Measurements from ENCODE around the gene GRK5. TPM values are rescaled to one million over a fixed set of nuclear protein-coding genes. Genes with fewer than 3 reads are reported as not detected.
"Not testable (repeated sequence)": the region's sequence is repeated elsewhere in the genome, so short reads cannot be mapped to it uniquely, and the experiment has no call there.

The GRK5 gene
- total RNA-seq, 2 experiments from 2014 or later = 11.4 to 13.3 TPM

DNA sequence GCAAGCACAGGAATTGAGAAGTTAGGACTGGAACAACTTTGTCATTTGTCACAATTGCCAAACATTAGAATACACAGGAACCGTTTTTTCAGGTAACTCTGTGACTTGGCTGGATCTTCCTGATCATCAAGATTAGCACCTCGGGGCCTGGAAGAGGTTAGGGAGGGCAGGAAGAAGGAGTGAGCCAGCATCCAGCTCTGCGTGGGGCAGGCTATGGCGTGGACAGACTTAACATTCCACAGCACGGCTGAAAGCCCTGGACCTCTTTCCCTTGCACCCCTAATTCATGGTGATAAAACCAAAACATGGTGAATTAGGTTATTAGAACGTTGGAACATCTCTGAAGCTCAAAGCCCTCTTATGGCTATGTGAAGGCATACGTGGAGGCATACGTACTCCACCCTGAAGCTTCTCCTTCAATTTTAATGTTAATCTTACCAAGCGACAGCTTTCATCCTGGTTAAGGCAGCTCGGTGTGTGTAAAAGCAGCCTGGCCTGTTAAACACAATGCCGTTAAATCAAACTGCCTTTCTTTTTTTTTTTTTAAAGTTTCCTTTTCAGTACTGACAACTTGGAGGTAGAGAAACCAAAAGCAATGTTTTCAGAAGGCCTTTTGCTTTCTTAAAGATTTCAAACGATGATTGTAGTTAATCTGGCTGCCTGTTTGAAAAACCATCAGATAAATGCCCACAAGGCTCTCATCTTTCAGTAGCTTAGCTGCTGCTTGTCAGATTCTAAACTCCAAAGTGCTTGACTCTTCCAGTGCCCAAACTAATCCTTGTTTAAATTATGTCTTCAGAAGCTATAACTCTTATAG, 4.5 kb downstream of the GRK5 start:
- ChIA-PET POLR2A (interaction anchor here (0.7 kb wide), 1 partner anchor 227 kb away, joined by 3 read pairs; no protein-coding TSS in a partner anchor), CTCF (interaction anchor here (0.8 to 1.3 kb wide), 3 partner anchors 10 to 471 kb away, joined by 3 to 4 read pairs (median 3); no protein-coding TSS in a partner anchor)

DNA sequence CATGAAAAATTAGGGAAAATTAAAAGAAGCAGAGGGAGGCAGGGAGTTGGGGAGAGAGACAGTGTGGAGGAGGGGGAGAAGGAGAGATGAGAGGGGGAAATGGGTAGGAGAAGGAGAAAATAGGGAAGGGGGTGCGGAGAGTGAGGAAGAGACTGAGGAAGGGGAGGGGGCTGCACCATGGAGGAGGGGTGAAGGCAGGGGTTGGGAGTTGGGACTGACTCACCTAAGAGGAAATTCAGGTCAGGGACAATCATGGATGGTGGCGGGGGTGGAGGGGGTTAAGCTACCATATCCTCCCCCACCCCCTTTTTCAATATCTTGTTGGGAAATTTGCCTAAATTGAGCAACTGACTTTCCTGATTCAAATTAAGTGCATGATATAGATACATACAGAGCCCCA, 8.0 kb downstream of the GRK5 start:
- POLR2A ChIA-PET = no interaction called here
- CTCF ChIA-PET = interaction anchor here (1.0 to 1.7 kb wide), 2 partner anchors 16 to 230 kb away, joined by 3 to 4 read pairs; no protein-coding TSS in a partner anchor

DNA sequence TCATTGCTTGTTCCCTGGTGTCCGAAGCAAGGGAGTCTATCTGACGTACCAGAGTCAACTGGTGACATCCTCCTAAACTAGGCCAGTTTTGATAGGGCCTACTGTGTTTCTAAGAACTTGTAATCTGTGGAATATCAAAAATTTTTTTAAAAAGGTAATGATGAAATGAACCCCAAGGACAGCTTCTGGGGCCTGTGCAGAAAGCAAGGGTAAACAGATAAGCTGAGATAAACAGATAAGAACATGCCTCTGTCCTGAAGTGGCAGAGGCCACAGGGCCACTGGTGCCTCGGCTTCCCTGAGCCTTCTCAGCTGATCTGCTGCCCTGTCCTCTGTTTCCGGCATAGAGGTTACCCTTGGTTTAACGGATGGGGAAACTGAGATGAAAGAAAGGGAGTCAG, 8.8 kb downstream of the GRK5 start:
- ChIA-PET POLR2A (no interaction called here), CTCF (interaction anchor here (0.6 to 1.7 kb wide), 3 partner anchors 17 to 229 kb away, joined by 3 to 4 read pairs (median 4); no protein-coding TSS in a partner anchor)

DNA sequence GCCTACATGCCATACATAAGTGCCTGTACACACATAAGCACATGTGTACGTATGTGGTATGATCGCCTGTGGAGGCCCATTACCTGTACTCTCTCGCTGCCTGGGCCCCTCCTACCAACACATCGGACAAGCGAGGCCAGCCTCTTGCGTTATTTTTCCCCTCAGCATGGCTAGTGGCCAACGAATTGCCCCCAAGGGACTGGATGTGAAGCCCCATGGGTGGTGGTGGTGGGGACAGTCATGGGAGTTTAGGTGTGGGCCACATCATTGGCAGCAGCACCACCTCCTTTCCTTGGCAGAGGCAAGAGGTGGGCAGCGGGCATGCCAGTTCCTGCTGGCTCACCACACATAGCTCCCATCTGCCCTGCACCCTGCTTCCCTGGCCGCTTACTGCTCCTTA, 10.0 kb downstream of the GRK5 start:
- ChIA-PET POLR2A (no interaction called here), CTCF (interaction anchor here (0.6 kb wide), 1 partner anchor 99 kb away, joined by 10 read pairs; no protein-coding TSS in a partner anchor)

DNA sequence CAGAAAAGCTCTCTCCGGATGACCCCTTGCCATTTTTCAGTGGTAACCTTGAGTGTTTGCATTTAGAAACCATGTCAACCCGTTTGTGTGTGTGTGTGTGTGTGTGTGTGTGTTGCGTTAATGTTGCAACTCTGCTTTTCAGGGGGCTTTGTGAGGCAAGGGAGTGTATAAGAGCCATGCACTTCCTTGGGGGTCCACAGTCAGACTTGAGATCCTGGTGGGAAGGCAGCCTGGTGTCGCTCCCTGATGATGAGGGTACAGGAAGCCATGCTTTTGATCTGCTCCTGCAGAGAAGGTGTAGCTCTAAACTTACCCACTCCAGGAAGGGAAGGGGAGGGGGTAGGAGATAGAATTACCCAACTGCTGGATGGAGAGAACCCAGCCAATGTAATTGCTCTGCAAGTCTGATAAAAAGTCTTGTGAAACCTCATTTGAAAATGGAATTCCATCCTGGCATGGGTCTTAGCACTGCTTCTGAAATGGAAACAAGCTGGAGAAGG, 10.7 kb downstream of the GRK5 start:
- ChIA-PET POLR2A (interaction anchor here (0.6 kb wide), 1 partner anchor 114 kb away, joined by 3 read pairs; no protein-coding TSS in a partner anchor), CTCF (interaction anchor here (0.6 to 1.0 kb wide), 3 partner anchors 9 to 99 kb away, joined by 3 to 10 read pairs (median 5); no protein-coding TSS in a partner anchor)

DNA sequence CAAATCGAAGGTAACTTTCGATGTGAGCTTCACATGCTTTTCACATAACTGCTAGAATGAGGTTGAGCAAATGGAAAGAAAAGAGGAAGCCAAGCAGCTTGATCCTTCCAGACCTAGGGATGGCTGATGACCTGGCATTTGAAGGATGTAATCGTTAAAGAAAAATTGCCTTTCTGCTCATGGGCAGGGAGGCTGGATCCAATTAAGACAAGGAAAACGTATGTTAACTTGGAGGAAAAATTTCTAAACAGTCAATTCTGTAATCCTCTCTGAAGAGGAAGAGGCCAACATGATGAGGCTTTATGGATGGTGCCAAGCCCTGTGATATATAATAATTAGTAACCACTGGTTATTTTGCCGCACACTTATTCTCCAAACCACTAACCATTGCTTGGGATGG, 12.5 kb downstream of the GRK5 start:
- POLR2A ChIA-PET = no interaction called here
- CTCF ChIA-PET = interaction anchor here (0.6 to 1.1 kb wide), 2 partner anchors 10 to 84 kb away, joined by 3 read pairs; no protein-coding TSS in a partner anchor

DNA sequence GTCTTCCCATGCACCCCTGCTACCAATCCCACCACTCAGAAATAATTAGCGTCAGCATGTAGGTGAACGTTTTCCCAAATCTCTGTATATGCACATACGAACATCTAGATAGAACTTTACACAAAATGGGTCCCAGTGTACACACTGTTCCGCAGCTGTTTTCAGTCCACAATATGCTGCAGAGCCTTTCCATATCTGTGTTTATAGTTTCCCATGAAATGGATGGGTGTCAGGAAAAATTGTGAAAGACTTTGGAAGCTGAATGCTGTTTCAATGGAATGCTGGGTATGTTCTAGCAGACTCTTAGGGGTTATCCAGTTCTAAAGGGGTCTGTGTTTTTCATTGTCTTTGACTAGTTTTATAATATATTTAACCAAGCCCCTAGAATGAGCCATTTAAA, 13.8 kb downstream of the GRK5 start:
- ChIA-PET POLR2A (no interaction called here), CTCF (no interaction called here)

DNA sequence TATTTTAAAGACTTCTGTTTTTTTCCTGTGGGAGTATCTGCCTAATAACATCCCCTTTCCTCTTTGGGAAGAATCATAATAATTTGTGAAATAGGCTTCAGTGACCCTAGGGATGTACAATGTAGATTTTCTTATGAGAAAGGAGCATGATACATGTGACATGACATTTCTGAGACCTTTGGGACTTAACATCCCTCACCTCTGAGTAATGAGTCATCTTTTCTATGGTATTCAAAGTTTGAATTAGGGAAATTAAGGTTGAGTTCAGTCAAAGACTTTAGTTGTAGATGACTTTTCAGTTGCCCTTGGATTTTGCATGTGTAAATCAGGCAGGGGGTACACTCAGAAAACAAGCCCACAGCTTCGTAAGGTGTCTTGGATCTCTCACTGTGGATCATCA, 14.3 kb downstream of the GRK5 start:
- POLR2A ChIA-PET = no interaction called here
- CTCF ChIA-PET = interaction anchor here (1.3 kb wide), 1 partner anchor 10 kb away, joined by 3 read pairs; no protein-coding TSS in a partner anchor

DNA sequence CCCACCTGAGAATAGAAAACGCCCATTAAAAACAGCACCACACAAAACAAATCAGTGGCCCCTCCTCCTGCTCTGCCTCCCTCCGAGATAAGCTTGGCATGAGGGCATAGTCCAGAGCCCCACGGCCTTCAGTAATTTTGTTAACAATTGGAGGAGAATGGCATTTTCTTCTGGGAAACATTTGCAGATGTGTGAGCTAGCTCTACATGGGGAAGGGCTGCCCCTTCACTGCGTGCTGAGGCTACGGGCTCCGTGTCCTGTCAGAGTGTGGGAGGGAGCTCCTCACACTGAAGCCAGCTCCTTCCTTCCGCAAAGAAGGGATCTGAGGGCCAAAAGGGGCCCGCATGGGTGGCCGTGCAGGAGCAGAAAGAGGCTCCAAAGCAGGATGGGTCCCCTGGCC, 15.2 kb downstream of the GRK5 start:
- POLR2A ChIA-PET = no interaction called here
- CTCF ChIA-PET = interaction anchor here (1.2 to 1.5 kb wide), 3 partner anchors 11 to 16 kb away, joined by 3 to 6 read pairs (median 3); no protein-coding TSS in a partner anchor

DNA sequence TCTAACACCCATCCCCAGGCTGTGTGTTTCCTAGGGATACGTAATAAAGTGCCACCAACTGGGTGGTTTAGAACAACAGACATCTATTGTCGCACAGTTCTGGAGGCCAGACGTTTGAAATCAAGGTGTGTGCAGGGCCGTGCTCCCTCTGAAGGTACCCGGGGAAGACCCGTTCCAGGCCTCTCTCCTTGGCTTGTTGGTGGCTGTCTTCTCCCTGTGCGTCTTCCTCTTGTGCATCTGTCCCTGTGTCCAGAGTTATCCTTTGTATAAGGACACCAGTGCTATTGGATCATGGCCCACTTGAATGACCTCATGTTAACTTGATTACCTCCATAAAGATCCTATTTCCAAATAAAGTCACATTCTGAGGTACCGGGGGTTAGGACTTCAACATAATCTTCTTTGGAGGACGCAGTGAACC, 15.6 kb downstream of the GRK5 start:
- CTCF ChIA-PET = interaction anchor here (1.2 to 1.5 kb wide), 2 partner anchors 13 to 16 kb away, joined by 3 to 6 read pairs; no protein-coding TSS in a partner anchor
- POLR2A ChIA-PET = no interaction called here

DNA sequence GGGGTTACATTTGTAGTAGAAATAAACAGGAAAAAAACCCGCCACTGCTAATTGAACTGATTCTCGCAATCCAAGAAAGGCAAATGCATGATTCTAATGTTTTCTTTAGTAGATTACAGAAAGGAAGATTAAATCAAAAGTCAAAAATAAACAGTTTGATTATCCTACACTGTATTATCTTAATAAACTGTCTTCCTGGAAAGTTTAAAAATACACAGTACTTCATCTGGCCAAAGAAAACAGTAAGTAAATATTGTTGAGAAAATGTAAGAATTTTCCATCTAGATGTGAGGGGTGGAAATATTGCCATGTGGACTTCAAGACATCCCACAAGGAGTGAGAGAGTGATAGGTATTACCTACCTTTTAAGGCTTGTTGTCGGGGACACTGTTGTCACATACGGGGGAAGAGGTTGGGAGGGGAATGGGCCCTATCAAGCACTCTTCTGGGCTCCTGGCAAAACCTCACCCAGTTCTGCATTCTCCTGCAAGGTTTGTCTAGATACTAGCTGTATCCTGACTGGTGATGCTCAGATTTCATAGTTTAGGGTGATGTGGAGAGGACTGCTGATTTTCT, 17.8 kb downstream of the GRK5 start:
- ChIA-PET CTCF (interaction anchor here (0.7 kb wide), 2 partner anchors 15 to 152 kb away, joined by 3 read pairs; no protein-coding TSS in a partner anchor), POLR2A (no interaction called here)

DNA sequence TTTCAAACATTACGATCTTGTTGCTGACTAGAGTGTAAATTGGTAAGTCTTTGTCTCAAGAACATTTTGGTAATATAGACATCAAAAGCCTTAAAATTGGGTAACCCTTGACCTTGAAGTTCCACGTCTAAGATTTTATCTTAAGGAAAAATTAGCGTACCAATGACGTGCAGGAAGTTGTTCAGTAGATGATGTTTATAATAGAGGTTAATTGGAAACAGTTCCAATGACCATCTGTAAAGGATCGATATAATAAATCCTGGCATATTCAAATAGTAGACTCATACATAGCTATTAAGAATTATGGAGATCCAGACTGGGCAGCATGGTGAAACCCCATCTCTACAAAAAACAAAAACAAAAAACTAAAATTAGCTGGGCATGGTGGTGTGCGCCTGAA, 20.5 kb downstream of the GRK5 start:
- CTCF ChIA-PET = no interaction called here
- POLR2A ChIA-PET = no interaction called here

DNA sequence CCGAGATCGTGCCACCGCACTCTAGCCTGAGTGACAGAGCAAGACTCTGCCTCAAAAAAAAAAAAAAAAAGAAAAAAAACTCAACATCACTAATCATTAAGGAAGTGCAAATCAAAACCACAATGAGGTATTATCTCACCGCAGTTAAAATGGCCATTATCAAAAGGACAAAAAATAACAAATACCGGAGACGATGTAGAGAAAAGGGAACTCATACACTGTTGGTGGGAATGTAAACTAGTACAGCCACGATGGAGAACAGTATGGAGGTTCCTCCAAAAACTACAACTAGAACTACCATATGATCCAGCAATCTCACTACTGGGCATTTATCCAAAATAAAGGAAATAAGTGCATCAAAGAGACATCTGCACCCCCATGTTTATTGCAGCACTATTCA, 24.3 kb downstream of the GRK5 start:
- ChIA-PET POLR2A (no interaction called here), CTCF (no interaction called here)

DNA sequence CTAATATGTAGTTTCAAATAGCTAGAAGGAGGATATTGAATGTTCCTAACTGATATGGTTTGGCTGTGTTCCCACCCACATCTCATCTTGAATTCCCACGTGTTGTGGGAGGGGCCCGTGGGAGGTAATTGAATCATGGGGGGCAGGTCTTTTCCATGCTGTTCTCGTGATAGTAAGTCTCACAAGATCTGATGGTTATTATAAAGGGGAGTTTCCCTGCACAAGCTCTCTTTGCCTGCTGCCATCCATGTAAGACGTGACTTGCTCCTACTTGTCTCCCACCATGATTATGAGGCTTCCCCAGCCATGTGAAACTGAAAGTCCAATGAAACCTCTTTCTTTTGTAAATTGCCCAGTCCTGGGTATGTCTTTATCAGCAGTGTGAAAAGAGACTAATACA, 25.1 kb downstream of the GRK5 start:
- POLR2A ChIA-PET = not testable (repeated sequence)
- CTCF ChIA-PET = interaction anchor here (1.1 kb wide), 1 partner anchor 15 kb away, joined by 4 read pairs; no protein-coding TSS in a partner anchor

DNA sequence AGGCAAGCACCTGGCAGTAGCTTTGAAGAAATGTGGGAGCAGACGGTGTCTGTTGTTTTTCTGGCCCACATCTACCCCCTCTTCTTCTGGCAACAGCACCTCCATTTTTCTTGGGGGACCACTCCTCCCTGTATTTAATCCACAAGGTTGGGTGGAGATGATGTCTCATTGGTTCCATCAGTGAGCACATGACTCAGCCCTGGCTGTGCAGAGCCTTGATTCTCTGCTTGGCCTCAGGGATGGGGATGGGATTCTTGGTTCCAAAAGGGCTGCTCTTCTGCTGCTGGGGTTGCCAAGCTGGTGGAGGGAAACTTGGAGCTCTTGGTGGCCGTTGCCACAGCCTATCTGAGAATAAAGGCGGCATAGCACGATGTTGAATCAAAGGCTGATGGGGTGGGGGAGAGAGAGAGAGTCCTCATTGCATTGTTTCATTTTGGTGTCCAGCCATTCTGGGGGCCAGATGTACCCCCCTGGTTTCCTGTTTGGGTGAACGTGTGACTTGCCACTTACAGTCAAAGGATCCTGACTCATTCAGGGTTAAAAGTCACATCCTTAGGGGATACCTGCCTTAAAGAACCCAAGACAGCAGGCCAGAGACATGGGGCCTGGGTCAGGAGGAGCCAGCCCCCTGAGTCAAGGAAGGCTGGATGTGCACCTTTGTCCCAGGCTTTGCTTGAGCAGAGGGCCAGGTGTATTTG, 25.9 kb downstream of the GRK5 start:
- ChIA-PET POLR2A (interaction anchor here (1.0 kb wide), 1 partner anchor 27 kb away, joined by 3 read pairs; no protein-coding TSS in a partner anchor), CTCF (interaction anchor here (1.1 kb wide), 1 partner anchor 14 kb away, joined by 4 read pairs; no protein-coding TSS in a partner anchor)

DNA sequence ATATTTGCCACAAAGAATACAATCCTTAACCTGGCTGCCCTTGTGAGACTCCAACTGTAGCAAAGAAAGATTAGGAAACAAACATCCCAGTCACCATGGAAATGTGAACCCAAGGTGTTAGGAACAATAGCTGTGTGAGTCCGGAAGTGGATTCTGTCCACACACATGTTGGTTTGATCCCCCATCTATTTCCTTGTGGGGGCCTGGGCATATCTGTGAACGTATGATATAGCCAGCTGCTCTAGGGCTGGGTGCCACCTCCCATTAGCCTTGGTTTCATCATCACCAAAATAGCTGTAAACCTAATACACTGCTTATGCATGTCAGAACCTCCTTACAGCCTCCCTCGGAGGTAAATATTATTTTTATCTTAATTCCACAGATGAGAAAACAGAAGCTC, 26.4 kb downstream of the GRK5 start:
- ChIA-PET POLR2A (interaction anchor here (1.0 kb wide), 1 partner anchor 28 kb away, joined by 3 read pairs; no protein-coding TSS in a partner anchor), CTCF (no interaction called here)

DNA sequence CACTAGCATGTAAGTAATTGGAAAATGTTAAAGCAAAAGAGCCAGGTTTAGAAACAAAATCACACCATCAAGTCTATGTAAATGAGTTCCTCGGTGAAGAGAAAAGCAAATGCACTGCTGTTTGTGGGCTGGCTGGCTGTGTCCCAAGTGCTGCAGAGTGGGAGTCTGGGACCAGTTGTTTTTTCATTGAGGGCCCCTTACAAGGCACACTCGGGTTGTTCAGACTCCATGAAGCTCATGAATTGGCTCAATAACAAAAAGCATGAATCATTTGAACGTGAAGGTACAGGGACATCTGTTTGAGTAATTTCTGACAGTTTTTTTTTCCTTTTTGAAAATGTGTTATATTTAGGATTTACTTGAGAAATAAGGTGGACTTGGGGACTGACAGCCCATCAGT, 28.0 kb downstream of the GRK5 start:
- ChIA-PET CTCF (no interaction called here), POLR2A (no interaction called here)

DNA sequence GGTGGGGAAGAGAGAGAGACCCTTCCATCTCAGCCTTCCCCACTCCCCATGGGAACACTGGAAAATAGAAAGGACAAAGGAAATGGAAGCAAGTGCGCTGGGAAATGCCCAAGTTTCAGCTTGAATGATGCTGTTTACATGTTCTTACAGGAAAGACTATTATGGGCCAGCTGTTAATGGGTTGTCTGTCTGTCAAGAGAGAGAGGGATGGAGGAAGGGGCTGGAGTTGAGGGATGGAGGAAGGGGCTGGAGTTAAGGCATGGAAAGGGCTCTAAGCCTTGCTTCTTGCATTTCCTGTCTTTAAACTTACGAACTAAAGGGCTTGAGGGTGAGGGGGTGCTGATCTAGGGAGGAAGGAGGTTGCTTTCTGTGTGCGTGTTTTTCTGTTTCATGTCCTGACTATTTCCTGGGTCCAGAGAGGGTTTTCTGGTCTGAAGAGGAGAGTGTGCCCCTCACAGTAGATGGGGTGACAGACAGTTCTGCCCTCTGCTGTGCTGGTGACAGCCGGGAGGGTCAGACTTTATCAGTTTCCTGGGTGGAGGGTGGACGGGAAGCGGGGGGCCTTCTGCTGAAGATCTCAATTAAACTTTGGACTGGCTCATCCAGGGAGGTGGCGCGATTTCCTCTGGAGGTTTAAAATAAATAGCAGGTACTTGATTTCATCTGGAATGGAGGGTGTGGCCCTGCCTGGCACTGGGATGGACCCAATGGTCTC, 30.5 kb downstream of the GRK5 start:
- ChIA-PET POLR2A (no interaction called here), CTCF (interaction anchor here (0.8 kb wide), 1 partner anchor 9 kb away, joined by 3 read pairs; no protein-coding TSS in a partner anchor)

DNA sequence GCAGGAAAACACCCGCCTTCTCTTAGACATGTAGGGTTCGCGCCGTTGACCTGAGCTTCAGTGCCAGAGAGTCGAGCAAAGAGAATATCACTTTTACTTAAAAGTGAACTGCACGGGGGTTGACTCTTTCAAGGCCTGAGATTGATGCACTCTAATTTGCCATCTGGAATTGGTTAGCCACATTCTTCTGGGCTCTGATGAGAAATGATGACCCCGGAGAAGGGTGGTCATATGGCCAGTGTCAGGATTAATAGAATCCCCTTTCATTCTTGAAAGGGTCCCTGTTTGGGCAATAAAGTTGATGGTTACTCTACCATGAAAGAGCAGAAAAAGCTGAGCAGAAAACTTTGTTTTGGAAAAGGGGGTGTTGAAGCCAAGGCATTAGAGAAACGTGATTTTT, 31.2 kb downstream of the GRK5 start:
- ChIA-PET POLR2A (interaction anchor here (0.6 kb wide), 1 partner anchor 29 kb away, joined by 4 read pairs; no protein-coding TSS in a partner anchor), CTCF (interaction anchor here (1.2 kb wide), 1 partner anchor 32 kb away, joined by 3 read pairs; no protein-coding TSS in a partner anchor)

Measured in activated CD8-positive, alpha-beta memory T cell treated with anti-CD3 and anti-CD28 coated beads for 36 hours (primary cell).